Parathyroid adenoma (tissue), 2 donors: ENCODE measurements around the gene PLIN1.

Experiments
- H2AFZ ChIP-seq: fragments of 300-600 bp; sonication (generic); one replicate; pipeline ENCODE4 v1.7.0; 2017; ENCODE audit warnings: antibody characterized with exemption, mild to moderate bottlenecking
- H3K27ac ChIP-seq: fragments of 300-600 bp; sonication (generic); one replicate; pipeline ENCODE4 v1.7.0; 2017
- H3K27me3 ChIP-seq: fragments of 300-600 bp; sonication (generic); one replicate; pipeline ENCODE4 v1.7.0; 2017; ENCODE audit warnings: low read length; ENCODE audit not compliant: control insufficient read depth, insufficient read depth
- H3K36me3 ChIP-seq: fragments of 300-600 bp; sonication (generic); one replicate; pipeline ENCODE4 v1.7.0; 2017; ENCODE audit warnings: low read length; ENCODE audit not compliant: control insufficient read depth, insufficient read depth
- H3K4me1 ChIP-seq: fragments of 300-600 bp; sonication (generic); one replicate; pipeline ENCODE4 v1.7.0; 2017; ENCODE audit warnings: control low read depth
- H3K4me2 ChIP-seq: fragments of 300-600 bp; sonication (generic); one replicate; pipeline ENCODE4 v1.7.0; 2017; ENCODE audit warnings: low read length
- H3K4me3 ChIP-seq: fragments of 300-600 bp; sonication (generic); one replicate; pipeline ENCODE4 v1.7.0; 2017; ENCODE audit warnings: low read depth, low read length
- H3K79me2 ChIP-seq: fragments of 300-600 bp; sonication (generic); one replicate; pipeline ENCODE4 v1.7.0; 2017; ENCODE audit warnings: control low read depth
- H3K9ac ChIP-seq: fragments of 300-600 bp; sonication (generic); one replicate; pipeline ENCODE4 v1.7.0; 2017; ENCODE audit warnings: mild to moderate bottlenecking
- H3K9me3 ChIP-seq: fragments of 300-600 bp; sonication (generic); one replicate; pipeline ENCODE4 v1.7.0; 2017; ENCODE audit warnings: low read length; ENCODE audit not compliant: control insufficient read depth
- TF ChIP-seq, protein P1 (sequence below): fragments of 300-600 bp; sonication (generic); IDR thresholded peaks from one replicate; pipeline ENCODE4 v1.7.0; 2017; ENCODE audit warnings: antibody characterized with exemption, mild to moderate bottlenecking
- donor health status: primary hyperparathyroidism.

The PLIN1 gene

GRCh38 chr15:89616228-89616627 lies 62.9 kb downstream of the PLIN1 start:
- Histone ChIP-seq H3K27ac (no peak overlapping the region), H3K9me3 (no peaks in the 10 kb centered on the region), H3K4me2 (no peak overlapping the region), H3K9ac (no peak overlapping the region), H3K4me3 (no peak overlapping the region), H3K27me3 (no peaks in the 10 kb centered on the region), H3K4me1 (no peaks in the 10 kb centered on the region), H3K36me3 (no peaks in the 10 kb centered on the region), H2AFZ (no peak overlapping the region), H3K79me2 (no peaks in the 10 kb centered on the region)
- TF ChIP-seq, protein P1, sequence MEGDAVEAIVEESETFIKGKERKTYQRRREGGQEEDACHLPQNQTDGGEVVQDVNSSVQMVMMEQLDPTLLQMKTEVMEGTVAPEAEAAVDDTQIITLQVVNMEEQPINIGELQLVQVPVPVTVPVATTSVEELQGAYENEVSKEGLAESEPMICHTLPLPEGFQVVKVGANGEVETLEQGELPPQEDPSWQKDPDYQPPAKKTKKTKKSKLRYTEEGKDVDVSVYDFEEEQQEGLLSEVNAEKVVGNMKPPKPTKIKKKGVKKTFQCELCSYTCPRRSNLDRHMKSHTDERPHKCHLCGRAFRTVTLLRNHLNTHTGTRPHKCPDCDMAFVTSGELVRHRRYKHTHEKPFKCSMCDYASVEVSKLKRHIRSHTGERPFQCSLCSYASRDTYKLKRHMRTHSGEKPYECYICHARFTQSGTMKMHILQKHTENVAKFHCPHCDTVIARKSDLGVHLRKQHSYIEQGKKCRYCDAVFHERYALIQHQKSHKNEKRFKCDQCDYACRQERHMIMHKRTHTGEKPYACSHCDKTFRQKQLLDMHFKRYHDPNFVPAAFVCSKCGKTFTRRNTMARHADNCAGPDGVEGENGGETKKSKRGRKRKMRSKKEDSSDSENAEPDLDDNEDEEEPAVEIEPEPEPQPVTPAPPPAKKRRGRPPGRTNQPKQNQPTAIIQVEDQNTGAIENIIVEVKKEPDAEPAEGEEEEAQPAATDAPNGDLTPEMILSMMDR = no peak

- H3K9me3 ChIP-seq = no peaks in the 10 kb centered on the region
- H3K27ac ChIP-seq = no peak overlapping the region
- no peak overlapping the region for H2AFZ ChIP-seq
- TF ChIP-seq, protein P1 = no peak
- no peak overlapping the region for H3K4me2 ChIP-seq
- no peak overlapping the region for H3K9ac ChIP-seq
- no peaks in the 10 kb centered on the region for H3K79me2 ChIP-seq
- no peaks in the 10 kb centered on the region for H3K4me1 ChIP-seq
- H3K4me3 ChIP-seq = no peak overlapping the region
- no peaks in the 10 kb centered on the region for H3K27me3 ChIP-seq
- no peaks in the 10 kb centered on the region for H3K36me3 ChIP-seq
Observed at GRCh38 chr15:89615135-89615534, 64.0 kb downstream of the PLIN1 start.
